Measurements from ENCODE around the gene VPS33A. TPM values are rescaled to one million over a fixed set of nuclear protein-coding genes. Genes with fewer than 3 reads are reported as not detected.

The VPS33A gene
- total RNA-seq, 1 donor from 2014 or later = 40.7 TPM

GRCh38 chr12:122238861-122239260 is 27.4 kb downstream of the VPS33A start:
- Mint-ChIP-seq H3K36me3 (ENCODE audit: low read depth) (peaks cover 10% of the 10 kb centered on the region), H3K27me3 (ENCODE audit: low read depth) (no peaks in the 10 kb centered on the region), H3K4me1 (no peaks in the 10 kb centered on the region), H3K4me3 (no peak overlapping the region), H3K9me3 (no peaks in the 10 kb centered on the region), H3K27ac (ENCODE audit: unreplicated experiment) (peak overlapping the region; percentile 40)
- TF ChIP-seq CTCF (conservative IDR thresholded peaks at IDR 0.05) = no peak
- DNase-seq (ENCODE audit: low read depth, low spot score) = no peak

- no peak for TF ChIP-seq CTCF (conservative IDR thresholded peaks at IDR 0.05)
- Mint-ChIP-seq H3K4me1 (no peaks in the 10 kb centered on the region), H3K4me3 (no peak overlapping the region), H3K9me3 (no peaks in the 10 kb centered on the region), H3K36me3 (ENCODE audit: low read depth) (peaks cover 6% of the 10 kb centered on the region), H3K27me3 (ENCODE audit: low read depth) (no peaks in the 10 kb centered on the region), H3K27ac (ENCODE audit: unreplicated experiment) (no peak overlapping the region)
- DNase-seq (ENCODE audit: low read depth, low spot score) = no peak
Measured at GRCh38 chr12:122235741-122236140, 30.6 kb downstream of the VPS33A start.

GRCh38 chr12:122232691-122233090 is 33.6 kb downstream of the VPS33A start:
- Mint-ChIP-seq H3K27me3 (ENCODE audit: low read depth) (no peaks in the 10 kb centered on the region), H3K4me1 (no peaks in the 10 kb centered on the region), H3K36me3 (ENCODE audit: low read depth) (peaks cover 6% of the 10 kb centered on the region), H3K4me3 (no peak overlapping the region), H3K9me3 (no peaks in the 10 kb centered on the region), H3K27ac (ENCODE audit: unreplicated experiment) (no peak overlapping the region)
- no peak for DNase-seq (ENCODE audit: low read depth, low spot score)
- TF ChIP-seq CTCF (conservative IDR thresholded peaks at IDR 0.05) = no peak

- Mint-ChIP-seq H3K4me3 (no peak overlapping the region), H3K36me3 (ENCODE audit: low read depth) (peaks cover 3% of the 10 kb centered on the region), H3K4me1 (peaks cover 9% of the 10 kb centered on the region), H3K27me3 (ENCODE audit: low read depth) (no peaks in the 10 kb centered on the region), H3K27ac (ENCODE audit: unreplicated experiment) (no peak overlapping the region), H3K9me3 (no peaks in the 10 kb centered on the region)
- TF ChIP-seq CTCF (conservative IDR thresholded peaks at IDR 0.05) = no peak
- no peak for DNase-seq (ENCODE audit: low read depth, low spot score)
Measured at GRCh38 chr12:122230798-122231197, 35.5 kb downstream of the VPS33A start.

- DNase-seq (ENCODE audit: low read depth, low spot score) = no peak
- Mint-ChIP-seq H3K27ac (ENCODE audit: unreplicated experiment) (no peak overlapping the region), H3K4me1 (peaks cover 30% of the 10 kb centered on the region), H3K36me3 (ENCODE audit: low read depth) (no peaks in the 10 kb centered on the region), H3K4me3 (peak overlapping the region; percentile 35), H3K9me3 (no peaks in the 10 kb centered on the region), H3K27me3 (ENCODE audit: low read depth) (no peaks in the 10 kb centered on the region)
- TF ChIP-seq CTCF (conservative IDR thresholded peaks at IDR 0.05) = no peak
Measured at GRCh38 chr12:122228092-122228491, 38.2 kb downstream of the VPS33A start.

GRCh38 chr12:122227341-122227740 is 39.0 kb downstream of the VPS33A start:
- no peak overlapping the region for H3K27ac Mint-ChIP-seq (ENCODE audit: unreplicated experiment)
- no peak for DNase-seq (ENCODE audit: low read depth, low spot score)
- H3K36me3 Mint-ChIP-seq (ENCODE audit: low read depth) = no peaks in the 10 kb centered on the region
- peak overlapping the region; percentile 71 for H3K4me3 Mint-ChIP-seq
- H3K9me3 Mint-ChIP-seq = no peaks in the 10 kb centered on the region
- no peaks in the 10 kb centered on the region for H3K27me3 Mint-ChIP-seq (ENCODE audit: low read depth)
- TF ChIP-seq CTCF (conservative IDR thresholded peaks at IDR 0.05) = no peak
- peaks cover 34% of the 10 kb centered on the region for H3K4me1 Mint-ChIP-seq
